CD14-positive monocyte (primary cell): ENCODE measurements around the gene IDH1. TPM values are rescaled to one million over a fixed set of nuclear protein-coding genes. Genes with fewer than 3 reads are reported as not detected.

ENCODE experiments used
- DNase-seq, 3 donors: peaks; one replicate each; pipeline ENCODE4 v3.0.0-alpha.2; 2011 to 2022
- H2AFZ ChIP-seq: 2 replicates; pipeline ENCODE4 v1.6.0; 2012; ENCODE audit warnings: mild to moderate bottlenecking, low read depth, low read length, inconsistent platforms; ENCODE audit not compliant: insufficient read depth, poor library complexity, severe bottlenecking
- H3K27ac ChIP-seq, 2 donors: 1 replicate in 1 of 2; 2 replicates in 1 of 2; pipeline ENCODE4 v1.5.1; 2012 to 2013; ENCODE audit warnings: low read length in 2 of 2, control low read depth in 1 of 2, inconsistent platforms in 1 of 2, low read depth in 1 of 2, mild to moderate bottlenecking in 1 of 2
- H3K27me3 ChIP-seq, 2 donors: one replicate each; pipeline versions ENCODE4 v1.6.0 to v1.6.1; 2011 to 2013; ENCODE audit warnings: low read length in 2 of 2; ENCODE audit not compliant: control insufficient read depth in 2 of 2, insufficient read depth in 2 of 2
- H3K36me3 ChIP-seq, 2 donors: replicated peaks in 1 of 2; 1 replicate in 1 of 2; 2 replicates in 1 of 2; pipeline versions ENCODE4 v1.5.1 to v1.6.1; 2012 to 2013; ENCODE audit warnings: low read length in 2 of 2, control low read depth in 1 of 2, inconsistent platforms in 1 of 2, mild to moderate bottlenecking in 1 of 2; ENCODE audit not compliant: insufficient read depth in 2 of 2, control insufficient read depth in 1 of 2
- H3K4me1 ChIP-seq, 2 donors: 1 replicate in 1 of 2; 2 replicates in 1 of 2; pipeline versions ENCODE4 v1.5.1 to v1.6.1; 2012 to 2013; ENCODE audit warnings: low read length in 2 of 2, control low read depth in 1 of 2, inconsistent platforms in 1 of 2, mild to moderate bottlenecking in 1 of 2, moderate library complexity in 1 of 2; ENCODE audit not compliant: insufficient read depth in 2 of 2, control insufficient read depth in 1 of 2
- H3K4me2 ChIP-seq: replicated peaks from 2 replicates; pipeline ENCODE3; 2012; ENCODE audit warnings: low read length, moderate library complexity, mild to moderate bottlenecking; ENCODE audit not compliant: poor library complexity, severe bottlenecking; ENCODE audit errors: extremely low read depth
- H3K4me3 ChIP-seq, 3 experiments: fragments of 200-600 bp in 1 of 3; sonication (generic) in 1 of 3; replicated peaks in 1 of 3; 1 replicate in 2 of 3; 2 replicates in 1 of 3; pipeline ENCODE4 v1.5.1; 2011 to 2013; ENCODE audit warnings: low read length in 3 of 3, mild to moderate bottlenecking in 3 of 3, control low read depth in 2 of 3, low read depth in 2 of 3, inconsistent platforms in 1 of 3, moderate library complexity in 1 of 3
- H3K79me2 ChIP-seq: 2 replicates; pipeline ENCODE4 v1.6.0; 2012; ENCODE audit warnings: mild to moderate bottlenecking, control low read depth, inconsistent platforms, low read length, moderate library complexity; ENCODE audit not compliant: insufficient read depth
- H3K9ac ChIP-seq: 2 replicates; pipeline ENCODE4 v1.6.0; 2017; ENCODE audit warnings: low read length, mild to moderate bottlenecking; ENCODE audit not compliant: insufficient read depth, poor library complexity, severe bottlenecking
- H3K9me3 ChIP-seq, 2 donors: replicated peaks in 1 of 2; 1 replicate in 1 of 2; 2 replicates in 1 of 2; pipeline versions ENCODE4 v1.5.1 to v1.6.1; 2012 to 2013; ENCODE audit warnings: low read length in 2 of 2, control low read depth in 1 of 2; ENCODE audit not compliant: control insufficient read depth in 1 of 2, insufficient read depth in 1 of 2
- H4K20me1 ChIP-seq: 2 replicates; pipeline ENCODE4 v1.6.0; 2012; ENCODE audit warnings: mild to moderate bottlenecking, low read length, control low read depth, moderate library complexity; ENCODE audit not compliant: insufficient read depth
- H3K27ac Mint-ChIP-seq, 7 donors: one replicate each; pipeline ENCODE4 v1.8.0; 2020; ENCODE audit warnings: mild to moderate bottlenecking in 7 of 7, mixed read lengths in 7 of 7, moderate library complexity in 6 of 7, inconsistent platforms in 2 of 7
- H3K27me3 Mint-ChIP-seq, 3 donors: one replicate each; pipeline ENCODE4 v1.8.0; 2021 to 2022; ENCODE audit warnings: low read depth in 3 of 3, mild to moderate bottlenecking in 3 of 3, mixed read lengths in 3 of 3, moderate library complexity in 3 of 3, inconsistent platforms in 1 of 3
- H3K36me3 Mint-ChIP-seq, 2 donors: one replicate each; pipeline ENCODE4 v1.8.0; 2020; ENCODE audit warnings: mixed read lengths in 2 of 2, inconsistent platforms in 1 of 2, mild to moderate bottlenecking in 1 of 2
- H3K4me1 Mint-ChIP-seq: one replicate; pipeline ENCODE4 v1.8.0; 2020; ENCODE audit warnings: mild to moderate bottlenecking, mixed read lengths
- H3K4me3 Mint-ChIP-seq, 2 donors: one replicate each; pipeline ENCODE4 v1.8.0; 2020; ENCODE audit warnings: mild to moderate bottlenecking in 2 of 2, mixed read lengths in 2 of 2, moderate library complexity in 1 of 2
- H3K9me3 Mint-ChIP-seq, 7 donors: one replicate each; pipeline ENCODE4 v1.8.0; 2020 to 2022; ENCODE audit warnings: mixed read lengths in 7 of 7, mild to moderate bottlenecking in 6 of 7, moderate library complexity in 6 of 7, inconsistent platforms in 2 of 7
- WGBS: methylation state at CpG from one replicate; pipeline ENCODE4 v1.1.5; 2013; ENCODE audit warnings: missing lambda C conversion rate; ENCODE audit not compliant: insufficient coverage; 5-methylcytosine and 5-hydroxymethylcytosine counted together
- intact Hi-C, 2 donors: fragments of 100-400 bp; cut with micrococcal nuclease; formaldehyde crosslinking; loops; one replicate each; pipeline versions ENCODE4 v1.15.0 to v1.15.1; 2023
- polyA plus RNA-seq, 3 donors: library from polyadenylated mRNA; depleted of rRNA in 1 of 3; unstranded in 2 of 3; stranded (reverse) in 1 of 3; fragments of 300-500 nt in 2 of 3; fragments of >200 nt in 1 of 3; fragmentation: Illumina TruSeq in 2 of 3; gene quantifications; 1 replicate in 2 of 3; 2 replicates in 1 of 3; pipeline ENCODE4 v1.2.3, GENCODE V29; 2012 to 2021
- TF ChIP-seq, protein P1 (sequence below): fragments of 200-600 bp; IDR thresholded peaks from one replicate; pipeline ENCODE4 v1.8.0; 2022; ENCODE audit warnings: antibody characterized with exemption, mild to moderate bottlenecking

IDH1 gene
- polyA plus RNA-seq, 3 donors, result 33.6 to 120 (median 115) TPM

DNA sequence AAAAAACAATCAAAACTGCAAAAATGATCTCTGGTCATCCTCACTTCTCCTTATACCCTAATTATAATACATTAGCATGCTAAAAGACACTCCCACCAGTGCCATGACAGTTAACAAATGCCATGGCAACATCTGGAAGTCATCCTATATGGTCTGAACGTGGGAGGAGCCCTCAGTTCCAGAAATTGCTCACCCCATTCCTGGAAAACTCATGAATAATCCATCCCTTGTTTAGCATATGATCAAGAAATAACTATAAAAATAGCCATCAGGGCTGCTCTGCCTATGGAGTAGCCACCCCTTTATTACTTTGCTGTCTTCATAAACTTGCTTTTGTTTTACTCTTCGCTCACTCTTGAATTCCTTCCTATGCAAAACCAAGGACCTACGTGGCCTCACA, 59.3 kb downstream of the IDH1 start:
- Mint-ChIP-seq H3K4me3 (no peak overlapping the region), H3K36me3 (no peaks in the 10 kb centered on the region), H3K9me3 (peaks cover 0 to 3% (median 0%) of the 10 kb centered on the region in 7 donors), H3K27ac (peak overlapping the region in 1 of 7 donors; percentile 35), H3K27me3 (peaks cover 0 to 8% (median 3%) of the 10 kb centered on the region in 3 donors), H3K4me1 (no peaks in the 10 kb centered on the region)
- H3K4me3 ChIP-seq, result no peak overlapping the region
- H3K4me1 ChIP-seq, result no peaks in the 10 kb centered on the region
- no peaks in the 10 kb centered on the region for H3K79me2 ChIP-seq
- DNase-seq, result no peak
- WGBS, result 100% methylated on average over 2 of the region's 3 CpGs
- no peaks in the 10 kb centered on the region for H3K27me3 ChIP-seq
- H4K20me1 ChIP-seq, result no peaks in the 10 kb centered on the region
- no peak overlapping the region for H3K9ac ChIP-seq
- intact Hi-C loops, result no loop called here
- no peak overlapping the region for H3K4me2 ChIP-seq
- H2AFZ ChIP-seq, result no peak overlapping the region
- H3K27ac ChIP-seq, result no peak overlapping the region
- no peaks in the 10 kb centered on the region for H3K36me3 ChIP-seq
- TF ChIP-seq, protein P1, sequence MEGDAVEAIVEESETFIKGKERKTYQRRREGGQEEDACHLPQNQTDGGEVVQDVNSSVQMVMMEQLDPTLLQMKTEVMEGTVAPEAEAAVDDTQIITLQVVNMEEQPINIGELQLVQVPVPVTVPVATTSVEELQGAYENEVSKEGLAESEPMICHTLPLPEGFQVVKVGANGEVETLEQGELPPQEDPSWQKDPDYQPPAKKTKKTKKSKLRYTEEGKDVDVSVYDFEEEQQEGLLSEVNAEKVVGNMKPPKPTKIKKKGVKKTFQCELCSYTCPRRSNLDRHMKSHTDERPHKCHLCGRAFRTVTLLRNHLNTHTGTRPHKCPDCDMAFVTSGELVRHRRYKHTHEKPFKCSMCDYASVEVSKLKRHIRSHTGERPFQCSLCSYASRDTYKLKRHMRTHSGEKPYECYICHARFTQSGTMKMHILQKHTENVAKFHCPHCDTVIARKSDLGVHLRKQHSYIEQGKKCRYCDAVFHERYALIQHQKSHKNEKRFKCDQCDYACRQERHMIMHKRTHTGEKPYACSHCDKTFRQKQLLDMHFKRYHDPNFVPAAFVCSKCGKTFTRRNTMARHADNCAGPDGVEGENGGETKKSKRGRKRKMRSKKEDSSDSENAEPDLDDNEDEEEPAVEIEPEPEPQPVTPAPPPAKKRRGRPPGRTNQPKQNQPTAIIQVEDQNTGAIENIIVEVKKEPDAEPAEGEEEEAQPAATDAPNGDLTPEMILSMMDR, result no peak
- no peaks in the 10 kb centered on the region for H3K9me3 ChIP-seq

DNA sequence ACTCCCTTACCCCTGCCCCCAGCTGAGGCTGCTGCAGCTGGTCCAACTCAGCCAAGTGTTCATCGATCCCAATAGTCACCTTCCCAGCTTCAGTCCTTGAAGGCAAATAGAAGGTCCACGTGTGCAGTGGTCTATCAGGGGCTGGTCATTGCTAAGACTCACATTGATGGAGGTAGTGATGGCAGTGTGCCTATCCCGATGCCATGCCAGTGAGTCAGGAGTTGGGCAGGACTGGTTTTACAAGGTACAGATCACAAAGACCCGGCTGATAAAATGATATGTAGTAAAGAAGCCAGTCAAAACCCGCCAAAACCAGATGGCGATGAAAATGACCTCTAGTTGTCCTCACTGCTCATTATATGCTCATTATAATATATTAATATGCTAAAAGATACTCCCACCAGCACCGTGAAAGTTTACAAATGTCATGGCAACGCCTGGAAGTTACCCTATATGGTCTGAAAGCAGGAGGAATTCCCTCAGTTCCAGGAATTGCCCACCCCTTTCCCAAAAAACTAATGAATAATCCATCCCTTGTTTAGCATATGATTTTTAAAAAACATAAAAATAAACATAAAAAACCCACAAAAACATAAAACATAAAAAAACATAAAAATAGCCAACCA, 62.1 kb downstream of the IDH1 start:
- no peaks in the 10 kb centered on the region for H3K9me3 ChIP-seq
- no peak overlapping the region for H2AFZ ChIP-seq
- no peak overlapping the region for H3K27ac ChIP-seq
- no peaks in the 10 kb centered on the region for H3K4me1 Mint-ChIP-seq
- H3K4me3 Mint-ChIP-seq, result no peak overlapping the region
- H4K20me1 ChIP-seq, result no peaks in the 10 kb centered on the region
- no peaks in the 10 kb centered on the region for H3K4me1 ChIP-seq
- peaks cover 0 to 6% (median 3%) of the 10 kb centered on the region in 3 donors for H3K27me3 Mint-ChIP-seq
- no peaks in the 10 kb centered on the region for H3K79me2 ChIP-seq
- H3K36me3 ChIP-seq, result no peaks in the 10 kb centered on the region
- intact Hi-C loops, result no loop called here
- TF ChIP-seq, protein P1, result no peak
- H3K27me3 ChIP-seq, result no peaks in the 10 kb centered on the region
- H3K9ac ChIP-seq, result no peak overlapping the region
- DNase-seq, result no peak
- WGBS, result 93% methylated on average over 3 of the region's 8 CpGs
- peaks cover 0 to 3% (median 0%) of the 10 kb centered on the region in 7 donors for H3K9me3 Mint-ChIP-seq
- peak overlapping the region in 1 of 7 donors; percentile 1 for H3K27ac Mint-ChIP-seq
- H3K4me3 ChIP-seq, result no peak overlapping the region
- no peak overlapping the region for H3K4me2 ChIP-seq
- no peaks in the 10 kb centered on the region for H3K36me3 Mint-ChIP-seq
